K562 (cell line): ENCODE measurements around the gene JPT1.

Source experiments
- HNRNPLL ChIP-seq: fragments of 200-400 bp; formaldehyde crosslinking; IDR thresholded peaks from 2 replicates; pipeline ENCODE4 v1.6.1; 2017; ENCODE audit warnings: low read length, low read depth, mild to moderate bottlenecking; ENCODE audit not compliant: poor library complexity, severe bottlenecking
- U2AF2 ChIP-seq: fragments of 200-400 bp; formaldehyde crosslinking; optimal IDR thresholded peaks from 2 replicates; pipeline ENCODE3; 2017; ENCODE audit warnings: low read depth, mild to moderate bottlenecking, low read length
- ZBTB1 ChIP-seq: sonication (generic); formaldehyde crosslinking; IDR thresholded peaks from 2 replicates; pipeline ENCODE4 v1.8.1; 2023; ENCODE audit warnings: missing genetic modification reagents, low read depth, mild to moderate bottlenecking, borderline replicate concordance

DNA sequence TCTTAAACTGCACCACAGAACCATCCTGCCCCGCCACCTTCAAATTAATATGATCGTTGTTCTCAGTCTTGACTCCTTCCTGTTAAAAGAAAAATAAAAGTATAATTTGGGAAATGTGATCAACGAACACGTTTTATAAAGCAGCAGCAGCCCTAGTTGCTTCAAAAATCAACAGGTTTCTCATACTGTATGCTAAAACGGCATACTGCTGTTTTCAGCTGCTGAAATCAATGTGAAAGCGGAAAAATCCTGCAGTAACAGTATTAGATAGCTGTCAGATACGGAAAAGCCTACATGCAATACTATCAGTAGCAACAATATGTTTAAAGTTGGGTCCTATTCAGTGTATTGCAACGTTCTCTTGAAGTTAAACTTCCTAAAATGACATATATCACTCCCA is 26.8 kb upstream of the JPT1 start:
- TF ChIP-seq ZBTB1 (CRISPR knock-in tag) (no peak), HNRNPLL (no peak), U2AF2 (no peak)
